ENCODE results near the gene FABP2.
"Not testable (repeated sequence)": the region's sequence is repeated elsewhere in the genome, so short reads cannot be mapped to it uniquely, and the experiment has no call there.

Gene FABP2

DNA sequence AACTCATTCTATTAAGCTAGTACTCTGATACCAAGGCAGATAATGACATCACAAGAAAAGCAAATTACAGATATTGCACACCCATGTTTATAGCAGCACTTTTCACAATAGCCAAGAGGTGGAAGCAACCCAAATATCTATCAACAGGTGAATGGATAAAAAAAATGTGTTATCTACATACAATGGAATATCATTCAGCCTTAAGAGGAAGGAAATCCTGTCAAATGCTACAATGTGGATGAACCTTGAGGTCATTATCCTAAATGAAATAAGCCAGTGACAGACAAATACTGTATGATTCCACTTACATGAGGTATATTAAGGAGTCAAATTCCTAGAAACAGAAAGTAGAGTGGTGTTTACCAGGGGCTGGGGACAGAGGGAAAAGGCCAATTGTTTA is 14.3 kb downstream of the FABP2 start:
- DNase-seq, result no peak

DNA sequence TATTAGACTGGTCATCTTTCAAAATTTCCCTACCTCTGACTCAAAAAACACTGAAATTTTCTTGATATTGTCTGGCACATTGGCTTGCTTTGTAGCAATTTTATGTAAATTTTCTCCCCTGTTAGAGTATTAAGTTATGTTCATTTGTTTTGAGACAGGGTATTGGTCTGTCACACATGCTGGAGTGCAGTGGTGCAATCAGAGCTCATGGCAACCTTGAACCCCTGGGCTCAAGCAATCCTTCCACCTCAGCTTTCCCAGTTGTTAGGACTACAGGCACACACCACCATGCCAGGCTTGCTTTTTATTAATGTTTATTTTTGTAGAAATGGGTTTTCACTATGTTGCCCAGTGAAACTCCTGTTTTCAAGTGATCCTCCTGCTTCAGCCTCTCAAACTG is 17.5 kb downstream of the FABP2 start:
- DNase-seq, result no peak

DNA sequence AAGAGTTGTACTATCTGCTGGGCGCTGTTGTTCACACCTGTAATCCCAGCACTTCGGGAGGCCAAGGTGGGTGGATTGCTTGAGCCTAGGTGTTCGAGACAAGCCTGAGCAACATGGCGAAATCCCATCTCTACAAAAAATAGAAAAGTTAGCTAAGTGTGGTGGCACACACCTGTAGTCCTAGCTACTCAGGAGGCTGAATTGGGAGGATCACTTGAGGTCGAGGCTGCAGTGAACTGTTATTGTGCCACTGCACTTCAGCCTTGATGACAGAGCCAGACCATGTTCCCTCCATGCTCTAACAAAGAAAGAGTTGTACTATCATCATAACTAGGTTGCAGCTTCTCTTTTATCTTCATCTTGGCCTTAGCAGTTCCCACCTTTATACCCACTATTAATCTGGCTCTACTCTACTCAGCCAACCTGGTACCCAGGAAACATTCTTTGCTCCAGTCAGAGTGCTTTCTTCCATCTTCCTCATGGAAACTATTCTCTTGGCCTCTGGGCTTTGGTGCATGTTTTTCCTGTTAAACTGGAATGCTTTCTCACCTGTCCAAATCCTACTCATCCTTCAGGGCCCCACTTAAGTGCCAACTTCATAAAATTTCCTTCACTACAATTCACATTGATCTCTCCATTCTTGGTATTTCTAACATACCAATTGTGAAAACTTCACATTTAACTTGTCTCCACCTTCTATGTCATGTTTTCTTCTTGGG is 18.2 kb downstream of the FABP2 start:
- no peak for DNase-seq

DNA sequence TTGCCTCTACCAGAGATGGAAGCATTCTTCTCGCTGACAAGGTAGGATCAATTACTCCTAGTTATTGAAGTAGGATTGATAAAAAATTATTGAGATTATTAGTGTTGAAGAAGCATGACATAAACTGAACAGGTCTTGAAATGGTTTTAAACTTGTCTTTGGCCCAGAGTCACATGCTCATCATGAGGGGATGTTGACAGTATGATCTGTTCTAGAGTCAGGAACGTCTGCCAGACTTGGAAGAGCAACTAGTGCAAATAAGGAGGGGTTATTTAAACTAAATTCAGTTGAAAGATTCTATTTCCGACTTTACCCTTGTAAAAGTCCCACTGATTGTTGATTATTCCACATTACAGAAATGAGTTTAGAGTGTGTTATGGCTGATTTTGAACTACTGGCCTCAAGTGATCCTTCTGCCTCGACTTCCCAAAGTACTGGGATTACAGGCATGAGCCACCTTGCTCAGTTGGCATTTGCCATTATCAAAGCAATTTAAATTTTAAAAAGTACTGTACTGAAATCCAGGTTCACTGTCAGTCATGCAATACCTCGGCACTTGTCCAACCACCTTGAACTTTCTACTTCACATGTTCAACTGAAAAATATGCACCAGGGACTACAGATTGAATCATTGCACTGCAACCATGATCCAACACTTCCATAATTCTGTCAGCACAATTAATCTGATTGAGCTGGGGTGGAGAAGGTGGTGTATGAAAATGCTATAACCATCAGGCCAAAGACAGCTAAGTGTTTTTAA is 19.7 kb downstream of the FABP2 start:
- no peak for DNase-seq

DNA sequence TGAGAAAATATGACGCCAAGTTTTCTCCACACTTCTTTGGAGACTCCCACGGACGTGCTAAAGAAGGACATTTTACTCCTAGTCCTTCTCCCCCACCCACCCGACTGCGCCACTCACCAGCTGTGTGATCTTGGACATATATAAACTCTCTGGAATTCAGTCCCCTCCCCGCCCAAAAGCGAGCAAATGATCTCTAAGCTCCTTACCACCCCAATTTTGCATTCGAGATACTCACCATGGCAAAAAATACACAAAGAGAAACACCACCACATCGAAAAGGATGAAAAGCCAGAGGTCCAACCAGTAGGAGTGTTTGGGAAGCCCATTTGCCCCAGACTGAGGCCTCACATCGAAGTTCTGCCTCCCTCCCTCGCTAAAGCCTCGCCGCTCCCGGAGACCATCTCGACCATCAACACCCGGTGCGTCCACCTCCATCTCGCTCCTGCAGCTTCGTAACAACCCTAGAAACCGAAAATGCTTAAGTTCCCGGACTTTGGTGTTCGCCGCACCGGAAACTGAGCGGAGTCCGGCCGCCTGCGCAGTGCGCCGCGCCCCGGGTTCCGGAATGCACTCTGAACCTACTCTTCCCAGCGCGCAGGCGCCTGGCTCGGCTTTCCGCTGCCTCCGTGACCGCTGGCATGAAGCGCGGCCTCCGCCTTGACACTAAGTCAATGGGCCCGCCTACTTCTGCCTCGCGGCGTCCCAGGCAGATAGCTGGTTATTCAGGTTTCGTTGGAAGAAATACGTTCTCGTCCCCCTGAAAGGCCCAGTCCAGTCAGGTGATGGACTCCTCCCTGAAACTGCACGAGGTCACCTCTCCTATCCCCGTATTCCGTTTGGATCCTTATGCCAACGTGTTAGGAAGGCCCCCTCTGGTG is 21.6 kb downstream of the FABP2 start:
- peak; percentile 95 for DNase-seq

DNA sequence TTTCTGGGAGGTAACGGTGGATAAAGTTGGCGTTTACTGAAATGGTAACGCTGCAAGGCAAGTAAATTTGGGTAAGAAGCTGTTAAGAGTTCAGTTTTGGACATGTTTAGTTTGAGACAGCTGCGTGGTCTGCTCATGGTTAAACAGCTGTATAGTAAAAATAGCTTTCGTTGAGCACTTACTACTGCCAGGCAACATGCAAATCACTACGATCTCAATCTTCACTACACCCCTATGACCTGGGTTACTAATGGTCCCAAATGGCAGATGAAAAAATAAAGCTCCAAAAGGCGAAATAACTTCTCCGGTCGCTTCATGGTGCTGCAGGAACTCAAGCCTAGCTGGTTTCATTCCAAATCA is 22.2 kb downstream of the FABP2 start:
- DNase-seq, result no peak

DNA sequence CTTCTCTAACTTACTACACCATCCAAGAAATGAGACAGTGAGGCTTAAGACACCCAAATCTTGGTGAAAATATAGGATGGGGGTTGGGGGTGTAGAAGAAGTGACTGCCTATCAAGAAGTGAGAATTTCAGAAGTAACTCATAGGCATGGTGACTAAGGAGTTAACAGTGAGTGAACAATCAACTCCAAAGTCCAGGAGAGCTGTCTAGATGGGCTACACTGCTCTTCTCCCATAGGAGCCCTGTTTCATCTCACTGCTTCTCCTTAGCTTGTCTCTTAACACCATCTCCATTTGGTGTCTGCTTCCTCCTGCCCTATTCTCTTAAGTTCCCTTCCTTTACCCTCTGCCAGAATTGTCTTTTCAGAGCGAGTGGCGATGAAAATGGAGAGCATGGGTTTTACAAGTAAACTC is 22.7 kb downstream of the FABP2 start:
- peak; percentile 28 for DNase-seq

DNA sequence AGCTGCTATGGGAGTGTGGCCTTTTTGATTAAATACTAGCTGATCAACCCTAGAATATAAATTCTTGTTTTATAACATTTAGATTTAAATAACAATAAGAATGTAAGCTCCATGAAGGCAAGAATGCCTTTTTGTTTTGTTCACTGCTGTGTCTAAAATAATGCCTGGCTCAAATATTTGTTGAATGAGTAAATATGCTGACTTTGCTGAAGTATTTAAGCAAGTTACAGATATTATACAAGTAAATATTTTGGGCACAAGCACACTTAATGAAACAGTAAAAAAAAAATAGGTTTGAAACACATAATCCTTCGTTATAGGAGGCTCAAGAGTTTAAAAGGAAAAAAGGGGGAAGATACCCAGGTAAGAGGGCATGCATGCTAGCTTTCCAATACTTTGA is 24.1 kb downstream of the FABP2 start:
- DNase-seq, result no peak

DNA sequence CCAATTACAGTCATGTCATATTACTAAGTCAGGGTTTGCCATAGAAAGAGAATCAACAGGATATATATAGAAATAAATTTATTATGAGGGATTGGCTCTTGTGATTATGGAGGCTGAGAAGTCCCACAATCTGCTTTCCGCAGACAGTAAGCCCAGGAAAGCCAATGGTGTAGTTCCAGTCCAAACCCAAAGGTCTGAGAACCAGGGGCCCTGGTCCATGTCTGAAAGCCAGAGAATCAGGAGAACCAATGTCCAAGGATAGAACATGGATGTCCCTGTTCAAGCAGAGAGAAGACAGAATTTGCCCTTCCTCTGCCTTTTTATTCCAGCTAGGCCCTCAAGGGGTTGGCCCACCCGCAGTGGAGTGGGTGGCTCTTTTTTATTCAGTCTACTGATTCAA is 25.6 kb downstream of the FABP2 start:
- DNase-seq, result no peak

DNA sequence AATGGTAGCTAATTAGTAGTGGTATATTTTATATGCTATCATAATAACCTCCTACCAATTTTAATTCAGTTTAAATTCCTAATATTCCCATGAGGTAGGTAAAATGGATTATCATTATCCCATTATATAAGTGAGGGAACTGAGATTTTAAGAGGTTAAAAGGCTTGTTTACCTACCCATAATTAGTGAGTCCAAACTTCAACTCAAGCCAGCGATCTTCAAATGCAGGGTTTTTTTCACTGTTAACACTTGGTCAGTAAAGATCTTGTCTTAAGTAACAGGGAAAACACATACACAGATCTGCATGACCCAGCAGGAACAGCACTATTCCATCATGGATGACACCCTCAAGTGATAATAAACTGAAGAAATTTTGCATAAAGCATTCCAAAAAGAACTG is 31.3 kb downstream of the FABP2 start:
- DNase-seq, result no peak

DNA sequence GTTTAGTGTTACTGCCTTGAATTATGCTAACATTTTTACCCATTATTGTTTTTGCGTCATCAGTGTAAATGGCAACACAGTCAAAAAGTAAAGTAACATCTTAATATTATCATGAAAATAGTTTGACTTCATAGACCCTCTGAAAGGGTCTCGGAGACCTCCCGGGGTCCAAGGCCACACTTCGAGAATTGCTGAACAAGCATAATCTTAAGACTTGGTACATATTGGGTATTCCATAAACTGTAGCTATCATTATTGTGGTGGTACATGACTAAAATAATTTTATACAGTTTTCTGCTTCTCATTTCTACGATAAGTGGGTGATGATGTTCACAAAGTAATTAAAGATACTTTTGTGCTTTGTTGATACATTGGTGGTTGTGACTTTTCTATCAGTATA is 32.6 kb downstream of the FABP2 start:
- DNase-seq, result no peak

DNA sequence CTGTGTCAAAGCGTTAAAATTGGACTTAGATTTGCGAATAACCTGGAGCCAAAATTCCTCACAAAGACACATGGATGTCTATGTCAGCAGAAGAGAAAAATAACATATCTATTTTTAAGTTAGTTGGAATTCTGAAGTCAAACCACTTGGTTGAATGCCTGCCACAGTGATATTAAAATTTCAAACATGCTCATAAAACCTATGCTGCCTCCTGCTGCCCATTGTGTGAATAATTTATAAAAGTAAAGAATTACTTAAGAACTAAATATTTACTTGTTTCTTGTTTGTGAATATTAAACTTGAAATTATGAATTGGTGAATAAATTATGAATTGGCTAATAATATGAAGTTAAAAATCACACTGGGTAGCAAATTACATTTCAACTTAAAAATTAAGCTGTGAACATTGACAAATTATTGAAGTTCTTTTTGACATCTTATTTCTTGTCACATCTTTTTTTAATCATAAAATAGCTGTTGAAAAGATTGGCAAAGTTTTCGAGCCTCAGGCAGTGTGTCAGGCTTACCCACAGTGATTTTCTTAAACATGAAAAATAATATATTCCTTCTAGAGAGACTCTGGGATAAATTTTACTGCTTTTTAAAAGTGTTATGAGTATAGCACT is 35.4 kb downstream of the FABP2 start:
- DNase-seq, result peak; percentile 41

DNA sequence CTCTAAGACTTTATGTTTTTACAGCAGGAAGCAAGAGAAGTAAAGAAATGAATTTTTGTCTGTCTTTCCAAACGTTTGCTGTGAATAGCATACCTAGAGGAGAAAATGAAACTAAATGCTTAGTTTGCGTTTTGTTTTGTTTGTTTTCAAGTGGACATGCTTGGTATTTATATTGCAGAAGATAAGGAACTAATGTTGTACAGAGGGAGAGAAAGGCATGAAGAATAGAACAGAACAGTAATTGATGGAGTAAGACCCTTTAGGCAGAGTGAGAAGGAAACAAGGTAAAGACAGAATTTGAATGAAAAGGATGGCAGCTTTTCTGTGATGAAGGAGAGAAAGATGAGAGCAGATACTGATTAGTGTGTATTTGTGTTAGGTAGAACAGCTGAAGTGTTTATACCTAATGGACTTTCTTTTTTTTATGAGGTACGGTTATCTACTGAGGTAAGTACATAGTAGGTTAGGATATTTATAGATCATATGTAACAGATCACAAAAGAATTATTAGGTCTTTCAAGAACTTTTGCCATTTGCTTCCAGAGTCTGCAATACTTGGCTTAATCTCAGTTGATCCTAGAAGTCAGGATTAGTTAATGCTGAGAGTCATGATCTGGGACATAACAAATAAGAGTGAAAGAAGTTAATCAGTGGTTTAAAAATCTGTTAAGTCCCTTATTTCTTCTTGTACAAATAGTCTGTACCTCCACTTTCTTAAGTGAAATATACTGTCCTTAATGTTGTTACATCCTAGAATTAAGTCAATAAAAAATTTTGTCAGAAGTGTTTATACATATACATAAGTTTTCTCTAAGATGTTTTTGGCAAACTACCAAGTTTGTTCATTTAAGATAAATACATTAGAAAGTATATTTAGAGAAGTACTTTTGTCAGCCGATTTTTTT is 36.8 kb downstream of the FABP2 start:
- DNase-seq, result peak; percentile 24

DNA sequence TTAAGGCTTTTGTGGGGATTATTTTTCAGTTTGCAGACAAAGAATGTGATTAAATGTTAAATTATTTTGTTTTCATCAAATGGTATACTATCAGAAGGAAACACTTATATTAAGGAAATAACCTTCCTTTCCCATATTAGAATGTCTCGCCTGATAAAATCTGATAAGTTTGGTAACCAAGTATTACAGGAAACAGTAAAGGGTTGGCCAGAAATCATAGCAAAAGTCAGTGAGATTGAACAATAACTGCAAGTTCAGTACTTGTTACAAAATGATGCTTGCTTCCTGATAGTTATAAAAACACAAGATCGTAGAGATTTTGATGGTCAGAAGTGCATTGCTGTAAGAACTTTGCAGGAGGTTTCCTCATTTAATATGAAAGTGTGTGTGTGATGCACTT is 40.5 kb downstream of the FABP2 start:
- no peak for DNase-seq

DNA sequence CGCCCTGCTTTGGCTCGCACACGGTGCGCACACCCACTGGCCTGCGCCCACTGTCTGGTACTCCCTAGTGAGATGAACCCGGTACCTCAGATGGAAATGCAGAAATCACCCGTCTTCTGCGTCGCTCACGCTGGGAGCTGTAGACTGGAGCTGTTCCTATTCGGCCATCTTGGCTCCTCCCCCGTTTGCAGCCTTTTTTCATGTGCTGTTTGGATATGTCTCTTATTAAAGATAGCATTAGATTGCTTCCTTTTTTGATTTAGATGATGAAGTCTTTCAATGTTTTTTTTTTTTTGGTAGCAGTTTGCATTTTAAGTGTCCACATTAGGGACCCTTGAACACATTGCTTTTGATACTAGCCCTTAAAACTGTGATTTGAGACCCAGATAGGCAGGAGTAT is 42.0 kb downstream of the FABP2 start:
- not testable (repeated sequence) for DNase-seq

DNA sequence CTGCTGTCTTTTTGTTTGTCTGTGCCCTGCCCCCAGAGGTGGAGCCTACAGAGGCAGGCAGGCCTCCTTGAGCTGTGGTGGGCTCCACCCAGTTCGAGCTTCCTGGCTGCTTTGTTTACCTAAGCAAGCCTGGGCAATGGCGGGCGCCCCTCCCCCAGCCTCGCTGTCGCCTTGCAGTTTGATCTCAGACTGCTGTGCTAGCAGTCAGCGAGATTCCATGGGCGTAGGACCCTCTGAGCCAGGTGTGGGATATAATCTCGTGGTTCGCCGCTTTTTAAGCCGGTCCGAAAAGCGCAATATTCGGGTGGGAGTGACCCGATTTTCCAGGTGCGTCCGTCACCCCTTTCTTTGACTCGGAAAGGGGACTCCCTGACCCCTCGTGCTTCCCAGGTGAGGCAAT is 42.4 kb downstream of the FABP2 start:
- DNase-seq, result not testable (repeated sequence)

DNA sequence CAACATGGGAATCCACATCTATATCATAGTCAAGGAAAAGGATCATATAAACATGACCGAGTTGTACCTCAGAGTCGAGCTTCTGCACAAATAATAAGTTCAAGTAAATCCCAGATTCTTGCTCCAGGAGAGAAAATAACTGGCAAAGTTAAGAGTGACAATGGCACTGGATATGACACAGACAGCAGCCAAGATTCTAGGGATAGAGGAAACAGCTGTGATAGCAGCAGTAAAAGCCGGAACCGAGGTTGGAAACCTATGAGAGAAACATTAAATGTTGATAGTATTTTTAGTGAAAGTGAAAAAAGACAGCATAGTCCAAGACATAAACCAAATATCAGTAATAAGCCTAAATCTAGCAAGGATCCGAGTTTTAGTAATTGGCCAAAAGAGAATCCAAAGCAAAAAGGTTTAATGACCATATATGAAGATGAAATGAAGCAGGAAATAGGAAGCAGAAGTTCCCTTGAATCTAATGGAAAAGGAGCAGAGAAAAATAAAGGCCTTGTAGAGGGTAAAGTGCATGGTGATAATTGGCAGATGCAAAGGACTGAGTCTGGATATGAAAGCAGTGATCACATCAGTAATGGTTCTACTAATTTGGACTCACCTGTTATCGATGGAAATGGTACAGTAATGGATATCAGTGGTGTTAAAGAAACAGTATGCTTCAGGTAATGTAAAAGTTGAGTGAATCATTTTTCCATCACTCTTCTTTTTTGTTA is 50.4 kb downstream of the FABP2 start:
- DNase-seq, result no peak

DNA sequence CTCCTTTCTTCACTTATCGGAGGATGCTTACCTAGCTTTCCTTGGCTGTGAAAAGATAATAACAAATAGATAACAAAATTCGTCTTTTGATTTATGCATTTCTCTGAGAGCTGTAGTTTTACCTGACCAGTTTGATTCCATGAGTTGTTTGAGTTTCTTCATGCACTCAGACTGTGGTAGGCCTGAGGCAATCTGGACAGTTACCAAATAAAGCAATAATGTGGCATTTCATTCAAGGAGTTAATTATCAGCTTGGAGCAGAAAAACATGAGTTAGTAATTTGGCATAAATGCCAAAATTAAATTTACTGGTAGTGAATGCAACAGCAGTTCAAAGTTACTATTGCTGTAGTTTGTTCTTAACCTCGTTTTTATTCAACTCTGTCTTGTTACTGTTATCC is 53.5 kb downstream of the FABP2 start:
- no peak for DNase-seq

Measured in activated CD4-positive, alpha-beta T cell treated with anti-CD3 and anti-CD28 coated beads, Interleukin-2, amount 50 U/mL, for 16 hours (primary cell).